Right lobe of liver (tissue), 6 donors: Measurements from ENCODE around the gene ALDH3B1. TPM values are rescaled to one million over a fixed set of nuclear protein-coding genes. Genes with fewer than 3 reads are reported as not detected.

Experiments
- ATAC-seq, 4 donors: fragments of 200-7000 bp; cut with Tn5 transposase; one replicate each; pipeline ENCODE4 v1.9.1; 2020; ENCODE audit warnings: mild to moderate bottlenecking in 4 of 4, moderate library complexity in 4 of 4
- DNase-seq, 3 donors: peaks; one replicate each; pipeline ENCODE4 v3.0.0-alpha.2; 2020
- H3K27ac ChIP-seq, 3 donors: fragments of 200-600 bp; one replicate each; pipeline ENCODE4 v1.8.0; 2022
- H3K27me3 ChIP-seq, 2 donors: fragments of 200-600 bp; one replicate each; pipeline ENCODE4 v1.8.0; 2022
- H3K36me3 ChIP-seq, 4 donors: fragments of 200-600 bp; sonication (generic) in 1 of 4; one replicate each; pipeline versions ENCODE4 v1.5.1 to v1.8.0; 2017 to 2022; ENCODE audit warnings: control low read depth in 1 of 4
- H3K4me1 ChIP-seq, 4 donors: fragments of 200-600 bp; sonication (generic) in 1 of 4; one replicate each; pipeline versions ENCODE4 v1.5.1 to v1.8.0; 2017 to 2022; ENCODE audit warnings: control low read depth in 1 of 4
- H3K4me3 ChIP-seq, 3 donors: fragments of 200-600 bp; one replicate each; pipeline ENCODE4 v1.8.0; 2022
- H3K9me3 ChIP-seq, 4 donors: fragments of 200-600 bp; sonication (generic) in 1 of 4; one replicate each; pipeline versions ENCODE4 v1.5.1 to v1.8.0; 2017 to 2022; ENCODE audit warnings: control low read depth in 1 of 4
- CTCF ChIP-seq, 4 donors: fragments of 200-600 bp in 3 of 4; fragments of 450-650 bp in 1 of 4; IDR thresholded peaks; one replicate each; pipeline versions ENCODE4 v1.5.1 to v1.8.0; 2016 to 2022; ENCODE audit warnings: antibody characterized with exemption in 4 of 4, mild to moderate bottlenecking in 2 of 4
- POLR2A ChIP-seq: fragments of 450-650 bp; IDR thresholded peaks from one replicate; pipeline ENCODE4 v1.6.1; 2017; ENCODE audit warnings: antibody characterized with exemption, mild to moderate bottlenecking
- WGBS: methylation state at CpG from one replicate; pipeline ENCODE4 v1.1.6; 2018; ENCODE audit warnings: low coverage, low lambda C conversion rate; ENCODE audit not compliant: insufficient coverage; ENCODE audit errors: missing lambda C conversion rate; 5-methylcytosine and 5-hydroxymethylcytosine counted together
- intact Hi-C, 2 donors: fragments of 100-400 bp; cut with DNase I; formaldehyde crosslinking; loops; one replicate each; pipeline versions ENCODE4 v1.11.2 to v1.14.1; 2022
- total RNA-seq, 6 experiments: library from RNA; depleted of rRNA in 2 of 6; stranded (reverse); fragments of >200 nt in 2 of 6; fragmentation: NEBNext Ultra II Directional in 3 of 6; extraction: Animal tissue kit (Norgen Biotek cat#: 25700) in 3 of 6; gene quantifications; one replicate each; pipeline versions ENCODE4 v1.1.0 to v1.2.4, GENCODE V29; 2016 to 2023
- donor health status: DM: no; HTN: yes; CAD: no.
- donor health status: DM: no; HTN: no; CAD: no.
- donor health status: DM: no; HTN: no; CAD: no.
- donor health status: DM: no; HTN: yes; CAD: no.
- donor health status: DM: no; HTN: yes; CAD: no.

Gene ALDH3B1
- total RNA-seq, 6 experiments from 2014 or later: 2.3 to 7.4 (median 4.4) TPM

GRCh38 chr11:68021167-68021787 lies 11.2 kb downstream of the ALDH3B1 start:
- peak in 2 of 3 donors; percentile 68 to 72 for DNase-seq
- Histone ChIP-seq H3K27me3 (no peaks in the 10 kb centered on the region), H3K36me3 (no peaks in the 10 kb centered on the region), H3K4me1 (peaks cover 0 to 7% (median 0%) of the 10 kb centered on the region in 4 donors), H3K4me3 (no peak overlapping the region), H3K9me3 (no peaks in the 10 kb centered on the region), H3K27ac (no peak overlapping the region)
- peak; percentile 84 to 88 (median 86) for ATAC-seq
- no CpG with 5 or more reads among the region's 27 CpGs for WGBS
- intact Hi-C loops: no loop called here
- TF ChIP-seq CTCF (IDR thresholded peaks at IDR 0.05) (peak; percentile 43 to 57 (median 54)), POLR2A (no peak)

DNA sequence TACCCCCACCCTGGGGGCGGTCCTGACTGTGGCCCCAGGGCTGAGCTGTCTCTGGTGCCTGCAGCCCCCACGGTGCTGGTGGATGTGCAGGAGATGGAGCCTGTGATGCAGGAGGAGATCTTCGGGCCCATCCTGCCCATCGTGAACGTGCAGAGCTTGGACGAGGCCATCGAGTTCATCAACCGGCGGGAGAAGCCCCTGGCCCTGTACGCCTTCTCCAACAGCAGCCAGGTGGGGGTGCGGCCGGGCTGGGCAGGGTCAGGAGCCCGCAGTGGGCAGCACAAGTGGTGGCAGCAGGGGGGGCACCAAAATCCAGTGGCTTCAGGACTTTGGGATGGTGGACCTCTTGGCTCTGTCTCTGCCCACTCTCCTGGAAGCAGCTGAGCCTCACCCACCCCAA lies 12.4 kb downstream of the ALDH3B1 start:
- H3K9me3 ChIP-seq: no peaks in the 10 kb centered on the region
- no peaks in the 10 kb centered on the region for H3K27me3 ChIP-seq
- no peak overlapping the region for H3K27ac ChIP-seq
- WGBS: 88% methylated on average over 6 of the region's 13 CpGs
- H3K4me1 ChIP-seq: no peaks in the 10 kb centered on the region
- no peaks in the 10 kb centered on the region for H3K36me3 ChIP-seq
- H3K4me3 ChIP-seq: no peak overlapping the region
- no peak for TF ChIP-seq POLR2A
- TF ChIP-seq CTCF (IDR thresholded peaks at IDR 0.05): no peak
- intact Hi-C loops: no loop called here
- no peak for DNase-seq
- no peak for ATAC-seq

GRCh38 chr11:68024508-68024907 lies 14.4 kb downstream of the ALDH3B1 start:
- no peaks in the 10 kb centered on the region for H3K9me3 ChIP-seq
- 83% methylated on average over 5 of the region's 5 CpGs for WGBS
- peaks cover 0 to 1% (median under 1%) of the 10 kb centered on the region in 4 donors for H3K4me1 ChIP-seq
- ATAC-seq: no peak
- no peaks in the 10 kb centered on the region for H3K27me3 ChIP-seq
- no peaks in the 10 kb centered on the region for H3K36me3 ChIP-seq
- TF ChIP-seq POLR2A: no peak
- no peak for TF ChIP-seq CTCF (IDR thresholded peaks at IDR 0.05)
- no peak overlapping the region for H3K4me3 ChIP-seq
- no peak overlapping the region for H3K27ac ChIP-seq
- DNase-seq: no peak
- intact Hi-C loops: no loop called here

DNA sequence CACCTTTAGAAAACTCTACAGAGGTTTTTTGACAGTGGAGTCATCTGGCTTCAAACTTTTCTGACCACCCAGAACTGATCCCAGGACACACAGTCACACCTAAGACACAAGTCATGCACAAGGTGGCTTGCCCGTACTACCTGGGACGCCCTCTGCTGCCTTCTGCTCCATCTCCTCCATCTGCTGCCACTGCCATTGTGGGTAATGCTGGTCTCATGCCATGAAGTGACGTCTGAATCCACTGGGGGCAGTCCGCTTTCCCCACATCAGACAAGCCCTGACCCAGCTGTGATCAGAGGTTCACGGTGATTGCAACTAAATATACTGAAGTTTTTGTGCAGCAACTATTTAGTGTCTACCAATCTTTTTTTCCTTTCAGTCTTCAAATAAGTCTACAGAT lies 14.9 kb downstream of the ALDH3B1 start:
- no peaks in the 10 kb centered on the region for H3K36me3 ChIP-seq
- intact Hi-C loops: no loop called here

More for the DNA sequence above, 14.9 kb downstream of the ALDH3B1 start:
- Histone ChIP-seq H3K9me3 (no peaks in the 10 kb centered on the region), H3K27me3 (no peaks in the 10 kb centered on the region), H3K27ac (no peak overlapping the region), H3K4me1 (peaks cover 0 to 6% (median 3%) of the 10 kb centered on the region in 4 donors), H3K4me3 (no peak overlapping the region)
- no peak for TF ChIP-seq CTCF (IDR thresholded peaks at IDR 0.05)
- TF ChIP-seq POLR2A: no peak
- DNase-seq (no peak), ATAC-seq (no peak)
- 54% methylated on average over 4 of the region's 5 CpGs for WGBS
